Endothelial cell (in vitro differentiated cells): ENCODE measurements around the gene NLRC4. TPM values are rescaled to one million over a fixed set of nuclear protein-coding genes. Genes with fewer than 3 reads are reported as not detected.

Experiments used
- DNase-seq: peaks from one replicate; pipeline ENCODE4 v3.0.0; 2021; ENCODE audit warnings: low spot score
- H3K27ac Mint-ChIP-seq: one replicate; pipeline ENCODE4 v1.8.0; 2021; ENCODE audit warnings: mixed read lengths, inconsistent platforms; ENCODE audit not compliant: unreplicated experiment
- H3K27me3 Mint-ChIP-seq: one replicate; pipeline ENCODE4 v1.8.0; 2021; ENCODE audit warnings: mild to moderate bottlenecking, moderate library complexity, mixed read lengths, inconsistent platforms; ENCODE audit not compliant: unreplicated experiment
- H3K36me3 Mint-ChIP-seq: one replicate; pipeline ENCODE4 v1.8.0; 2021; ENCODE audit warnings: mild to moderate bottlenecking, low read depth, mixed read lengths, inconsistent platforms; ENCODE audit not compliant: unreplicated experiment
- H3K4me1 Mint-ChIP-seq: one replicate; pipeline ENCODE4 v1.8.0; 2021; ENCODE audit warnings: mild to moderate bottlenecking, mixed read lengths, inconsistent platforms; ENCODE audit not compliant: unreplicated experiment
- H3K4me3 Mint-ChIP-seq: one replicate; pipeline ENCODE4 v1.8.0; 2021; ENCODE audit warnings: mild to moderate bottlenecking, mixed read lengths, inconsistent platforms; ENCODE audit not compliant: unreplicated experiment
- H3K9me3 Mint-ChIP-seq: one replicate; pipeline ENCODE4 v1.8.0; 2021; ENCODE audit warnings: mixed read lengths, inconsistent platforms; ENCODE audit not compliant: unreplicated experiment
- total RNA-seq: library from RNA; stranded (reverse); fragmentation: NEBNext Ultra II Directional; extraction: Animal tissue kit (Norgen Biotek cat#: 25700); gene quantifications from one replicate; pipeline ENCODE4 v1.2.1, GENCODE V29; 2021; ENCODE audit not compliant: unreplicated experiment
- TF ChIP-seq, protein P1 (sequence below): fragments of 200-600 bp; sonication (generic); IDR thresholded peaks from one replicate; pipeline ENCODE4 v1.5.0; 2021; ENCODE audit warnings: antibody characterized with exemption; ENCODE audit not compliant: unreplicated experiment

Gene NLRC4
- total RNA-seq, 1 donor from 2014 or later, result not detected

DNA sequence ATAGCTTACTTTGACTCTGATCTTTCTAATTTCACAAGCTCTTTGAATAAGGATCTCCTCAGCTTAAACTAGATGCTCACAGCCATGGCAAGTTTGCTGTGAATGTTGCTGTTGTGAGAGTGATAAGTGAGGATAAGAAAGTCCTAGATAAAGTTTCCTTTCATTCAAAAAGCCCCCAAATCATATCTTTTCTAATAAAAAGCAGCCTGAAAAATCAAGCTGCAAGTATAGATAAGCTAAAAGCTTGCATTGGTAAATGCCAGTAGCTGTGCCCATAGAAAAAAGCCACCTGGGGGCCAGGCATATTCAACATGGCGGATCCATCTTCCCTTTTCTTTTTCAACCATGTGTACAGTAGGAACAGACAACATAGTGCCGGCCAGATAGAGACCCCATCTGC, 4.3 kb downstream of the NLRC4 start:
- no peaks in the 10 kb centered on the region for H3K36me3 Mint-ChIP-seq
- peaks cover 12% of the 10 kb centered on the region for H3K27me3 Mint-ChIP-seq
- no peak for DNase-seq

DNA sequence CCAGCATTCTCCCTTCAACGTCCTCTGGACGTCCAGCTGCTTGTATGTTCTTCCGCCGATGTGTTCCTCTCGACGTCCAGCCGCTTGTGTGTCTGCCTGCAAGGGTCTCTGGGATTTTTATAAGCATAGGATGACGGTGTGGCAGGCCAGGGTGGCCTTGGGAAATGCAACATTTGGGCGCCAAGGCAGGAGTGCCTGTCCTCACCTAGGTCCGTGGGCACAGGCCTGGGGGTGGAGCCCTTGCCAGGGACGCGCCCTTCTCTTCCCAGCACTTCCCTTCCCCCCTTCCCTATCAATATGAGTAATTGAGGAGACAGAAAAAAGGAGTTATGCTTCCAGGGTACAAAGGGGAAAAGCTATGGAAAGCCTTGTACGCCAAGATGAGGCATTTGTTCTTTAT, 6.4 kb downstream of the NLRC4 start:
- Mint-ChIP-seq H3K4me3 (no peak overlapping the region), H3K9me3 (no peaks in the 10 kb centered on the region), H3K27me3 (peaks cover 12% of the 10 kb centered on the region), H3K36me3 (no peaks in the 10 kb centered on the region), H3K27ac (no peak overlapping the region), H3K4me1 (peaks cover 10% of the 10 kb centered on the region)
- TF ChIP-seq, protein P1, sequence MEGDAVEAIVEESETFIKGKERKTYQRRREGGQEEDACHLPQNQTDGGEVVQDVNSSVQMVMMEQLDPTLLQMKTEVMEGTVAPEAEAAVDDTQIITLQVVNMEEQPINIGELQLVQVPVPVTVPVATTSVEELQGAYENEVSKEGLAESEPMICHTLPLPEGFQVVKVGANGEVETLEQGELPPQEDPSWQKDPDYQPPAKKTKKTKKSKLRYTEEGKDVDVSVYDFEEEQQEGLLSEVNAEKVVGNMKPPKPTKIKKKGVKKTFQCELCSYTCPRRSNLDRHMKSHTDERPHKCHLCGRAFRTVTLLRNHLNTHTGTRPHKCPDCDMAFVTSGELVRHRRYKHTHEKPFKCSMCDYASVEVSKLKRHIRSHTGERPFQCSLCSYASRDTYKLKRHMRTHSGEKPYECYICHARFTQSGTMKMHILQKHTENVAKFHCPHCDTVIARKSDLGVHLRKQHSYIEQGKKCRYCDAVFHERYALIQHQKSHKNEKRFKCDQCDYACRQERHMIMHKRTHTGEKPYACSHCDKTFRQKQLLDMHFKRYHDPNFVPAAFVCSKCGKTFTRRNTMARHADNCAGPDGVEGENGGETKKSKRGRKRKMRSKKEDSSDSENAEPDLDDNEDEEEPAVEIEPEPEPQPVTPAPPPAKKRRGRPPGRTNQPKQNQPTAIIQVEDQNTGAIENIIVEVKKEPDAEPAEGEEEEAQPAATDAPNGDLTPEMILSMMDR, result no peak
- DNase-seq, result no peak

More for the DNA sequence above, 4.3 kb downstream of the NLRC4 start:
- TF ChIP-seq, protein P1, result no peak
- Mint-ChIP-seq H3K9me3 (no peaks in the 10 kb centered on the region), H3K4me1 (peaks cover 10% of the 10 kb centered on the region), H3K4me3 (no peak overlapping the region), H3K27ac (no peak overlapping the region)

DNA sequence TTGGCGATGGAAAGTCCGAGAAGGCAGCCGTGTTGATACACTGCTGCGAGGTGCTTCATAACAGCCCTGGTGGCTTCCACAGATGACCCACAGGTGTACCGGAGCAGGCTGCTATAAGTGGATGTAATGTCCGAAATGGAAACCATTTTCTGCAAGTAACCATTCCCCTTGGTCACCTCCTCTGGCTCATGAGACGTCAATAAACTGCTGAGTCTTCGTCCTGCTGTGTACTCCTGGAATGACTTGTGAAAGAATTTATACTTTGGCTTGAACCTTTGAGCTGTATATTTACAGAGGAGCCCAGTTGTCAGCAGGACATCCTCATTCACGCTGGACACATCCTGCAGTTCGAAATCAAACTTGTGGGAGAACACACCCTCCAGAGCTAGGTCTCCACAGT, 14.4 kb downstream of the NLRC4 start:
- Mint-ChIP-seq H3K4me3 (no peak overlapping the region), H3K9me3 (no peaks in the 10 kb centered on the region), H3K27me3 (no peaks in the 10 kb centered on the region), H3K4me1 (no peaks in the 10 kb centered on the region), H3K36me3 (no peaks in the 10 kb centered on the region), H3K27ac (no peak overlapping the region)
- TF ChIP-seq, protein P1, result no peak
- DNase-seq, result no peak

DNA sequence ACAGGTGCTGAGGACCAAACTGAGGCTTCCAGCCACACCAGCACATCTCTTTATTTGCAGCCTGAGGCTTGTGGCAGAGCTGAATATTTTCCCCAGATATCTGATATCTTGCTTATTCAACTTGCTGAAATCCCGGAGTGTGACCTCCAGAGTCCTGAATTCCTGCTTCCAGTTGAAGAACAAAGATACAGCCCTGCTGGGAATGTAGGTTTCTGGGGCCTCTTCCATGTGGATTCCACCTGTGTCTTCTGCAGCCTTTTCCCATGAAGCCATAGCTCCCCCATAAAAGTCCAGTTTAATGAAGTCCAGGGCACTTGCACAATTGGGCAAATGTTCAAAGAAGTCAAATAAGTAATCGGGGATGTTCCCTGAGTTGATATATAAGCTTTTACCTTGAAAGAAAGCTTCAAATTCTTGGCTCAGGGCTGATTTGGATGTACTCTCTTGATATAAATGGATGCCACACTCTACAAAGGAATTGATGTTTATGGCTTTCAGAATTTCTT, 14.9 kb downstream of the NLRC4 start:
- no peaks in the 10 kb centered on the region for H3K9me3 Mint-ChIP-seq
- no peaks in the 10 kb centered on the region for H3K4me1 Mint-ChIP-seq
- no peak overlapping the region for H3K4me3 Mint-ChIP-seq
- H3K27ac Mint-ChIP-seq, result no peak overlapping the region
- TF ChIP-seq, protein P1, result no peak
- no peak for DNase-seq
- no peaks in the 10 kb centered on the region for H3K27me3 Mint-ChIP-seq
- no peaks in the 10 kb centered on the region for H3K36me3 Mint-ChIP-seq

DNA sequence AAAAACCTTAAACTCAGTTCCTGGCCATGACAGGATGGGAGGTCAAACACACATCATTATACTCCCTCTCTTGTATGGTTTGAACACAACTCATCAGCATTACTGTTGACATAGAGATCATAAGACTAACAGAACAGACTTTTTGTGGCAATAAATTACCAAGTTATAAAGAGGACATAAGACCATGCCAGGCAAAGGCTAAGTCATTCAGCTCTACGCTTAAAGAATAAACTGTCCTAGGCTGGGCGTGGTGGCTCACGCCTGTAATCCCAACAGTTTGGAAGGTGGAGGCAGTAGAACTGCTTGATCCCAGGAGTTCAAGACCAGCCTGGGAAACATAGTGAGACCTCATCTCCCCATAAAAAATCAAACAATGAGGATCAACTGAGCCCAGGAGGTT, 16.4 kb downstream of the NLRC4 start:
- Mint-ChIP-seq H3K9me3 (no peaks in the 10 kb centered on the region), H3K36me3 (no peaks in the 10 kb centered on the region), H3K27ac (no peak overlapping the region), H3K27me3 (no peaks in the 10 kb centered on the region), H3K4me3 (no peak overlapping the region), H3K4me1 (no peaks in the 10 kb centered on the region)
- TF ChIP-seq, protein P1, result no peak
- DNase-seq, result no peak
